A549 (cell line): ENCODE data around the gene FADS3.
"Not testable (repeated sequence)": the region's sequence is repeated elsewhere in the genome, so short reads cannot be mapped to it uniquely, and the experiment has no call there.

ENCODE experiments used
- BHLHE40 ChIP-seq: IDR thresholded peaks from 2 replicates; pipeline ENCODE4 v1.6.1; 2012; ENCODE audit warnings: low read depth, low read length, inconsistent platforms
- CBX2 ChIP-seq: fragments of 200-600 bp; sonication (generic); IDR thresholded peaks from 2 replicates; pipeline ENCODE4 v1.6.1; 2016; ENCODE audit warnings: low read depth, mild to moderate bottlenecking, borderline replicate concordance
- CTCF ChIP-seq: fragments of >200 bp; sonication (Bioruptor Twin); formaldehyde crosslinking; IDR thresholded peaks from 3 replicates; pipeline ENCODE4 v1.5.1; 2016
- ESRRA ChIP-seq: fragments of 150-350 bp; IDR thresholded peaks from 2 replicates; pipeline ENCODE4 v1.6.1; 2014; ENCODE audit warnings: mild to moderate bottlenecking, low read length, borderline replicate concordance
- HMGXB4 ChIP-seq: fragments of 250-450 bp; sonication (Bioruptor Pico); IDR thresholded peaks from 2 replicates; pipeline ENCODE4 v1.5.0; 2021; ENCODE audit warnings: mild to moderate bottlenecking, moderate library complexity, borderline replicate concordance
- JUN ChIP-seq, 2 experiments: fragments of >200 bp; sonication (Bioruptor Twin); formaldehyde crosslinking; IDR thresholded peaks; 2 replicates in 1 of 2; 3 replicates in 1 of 2; pipeline ENCODE4 v1.6.1; 2016 to 2017
- MAZ ChIP-seq: fragments of 150-350 bp; IDR thresholded peaks from 2 replicates; pipeline ENCODE4 v1.6.1; 2014; ENCODE audit warnings: antibody characterized with exemption, low read depth, low read length, borderline replicate concordance
- RCOR1 ChIP-seq: fragments of 150-350 bp; IDR thresholded peaks from 2 replicates; pipeline ENCODE4 v1.6.1; 2014; ENCODE audit warnings: antibody characterized with exemption, low read length, low read depth
- SMC3 ChIP-seq: fragments of >200 bp; sonication (Bioruptor Twin); formaldehyde crosslinking; IDR thresholded peaks from 3 replicates; pipeline ENCODE4 v1.6.1; 2018; ENCODE audit warnings: inconsistent platforms

GRCh38 chr11:61882267-61882666 is 9.1 kb downstream of the FADS3 start:
- TF ChIP-seq CTCF; RCOR1; BHLHE40; MAZ; JUN (IDR thresholded peaks at IDR 0.05); ESRRA; HMGXB4 (CRISPR knock-in tag); SMC3; CBX2: not testable (repeated sequence)
